BE2C (cell line): ENCODE data around the gene GPC1.

Experiments
- DNase-seq: peaks from one replicate; pipeline ENCODE4 v3.0.0-alpha.2; 2020
- H3K27me3 ChIP-seq: fragments of 250-450 bp; sonication (Bioruptor Pico); 2 replicates; pipeline ENCODE4 v1.5.1; 2020; ENCODE audit warnings: mild to moderate bottlenecking
- H3K36me3 ChIP-seq: fragments of 250-450 bp; sonication (Bioruptor Pico); 2 replicates; pipeline ENCODE4 v1.5.1; 2020; ENCODE audit warnings: mild to moderate bottlenecking
- H3K4me1 ChIP-seq: fragments of 250-450 bp; sonication (Bioruptor Pico); 2 replicates; pipeline ENCODE4 v1.5.1; 2020
- H3K4me3 ChIP-seq: 2 replicates; pipeline ENCODE4 v1.5.1; 2011; ENCODE audit warnings: low read depth, low read length
- H3K9me3 ChIP-seq: fragments of 250-450 bp; sonication (Bioruptor Pico); 2 replicates; pipeline ENCODE4 v1.5.1; 2020
- TF ChIP-seq, protein P1 (sequence below): IDR thresholded peaks from 2 replicates; pipeline ENCODE4 v1.5.1; 2012; ENCODE audit warnings: mild to moderate bottlenecking, low read depth, low read length

Gene GPC1

DNA sequence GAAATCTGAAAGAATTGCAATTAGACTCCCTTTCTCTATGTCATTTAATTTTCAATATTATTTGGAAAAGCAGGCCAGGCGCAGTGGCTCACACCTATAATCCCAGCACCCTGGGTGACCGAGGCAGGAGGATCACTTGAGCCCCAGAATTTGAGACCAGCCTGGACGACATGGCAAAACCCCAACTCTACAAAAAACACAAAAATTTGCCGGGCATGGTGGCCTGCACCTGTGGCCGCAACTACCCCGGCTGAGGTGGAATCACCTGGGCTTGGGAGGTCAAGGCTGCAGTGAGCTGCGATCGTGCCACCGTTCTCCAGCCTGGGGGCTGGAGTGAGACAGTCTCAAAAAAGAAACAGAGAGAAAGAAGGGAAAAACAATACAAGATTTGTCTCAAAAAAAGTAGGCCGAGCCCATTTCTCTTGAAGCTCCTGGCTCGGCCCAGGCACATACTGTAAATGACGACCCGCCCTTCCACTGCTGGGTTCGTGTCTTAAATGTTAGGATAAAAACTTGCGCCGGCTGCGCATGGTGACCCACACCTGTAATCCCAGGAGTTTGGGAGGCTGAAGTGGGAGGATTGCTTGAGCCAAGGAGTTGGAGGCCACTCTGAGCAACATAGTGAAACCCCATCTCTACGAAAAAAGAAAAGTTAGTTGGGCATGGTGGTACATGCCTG, 31.1 kb upstream of the GPC1 start:
- Histone ChIP-seq H3K4me1 (no peaks in the 10 kb centered on the region; the same call in 1 of the 2 replicates), H3K36me3 (no peaks in the 10 kb centered on the region), H3K9me3 (no peaks in the 10 kb centered on the region), H3K27me3 (no peaks in the 10 kb centered on the region), H3K4me3 (no peak overlapping the region)
- TF ChIP-seq, protein P1, sequence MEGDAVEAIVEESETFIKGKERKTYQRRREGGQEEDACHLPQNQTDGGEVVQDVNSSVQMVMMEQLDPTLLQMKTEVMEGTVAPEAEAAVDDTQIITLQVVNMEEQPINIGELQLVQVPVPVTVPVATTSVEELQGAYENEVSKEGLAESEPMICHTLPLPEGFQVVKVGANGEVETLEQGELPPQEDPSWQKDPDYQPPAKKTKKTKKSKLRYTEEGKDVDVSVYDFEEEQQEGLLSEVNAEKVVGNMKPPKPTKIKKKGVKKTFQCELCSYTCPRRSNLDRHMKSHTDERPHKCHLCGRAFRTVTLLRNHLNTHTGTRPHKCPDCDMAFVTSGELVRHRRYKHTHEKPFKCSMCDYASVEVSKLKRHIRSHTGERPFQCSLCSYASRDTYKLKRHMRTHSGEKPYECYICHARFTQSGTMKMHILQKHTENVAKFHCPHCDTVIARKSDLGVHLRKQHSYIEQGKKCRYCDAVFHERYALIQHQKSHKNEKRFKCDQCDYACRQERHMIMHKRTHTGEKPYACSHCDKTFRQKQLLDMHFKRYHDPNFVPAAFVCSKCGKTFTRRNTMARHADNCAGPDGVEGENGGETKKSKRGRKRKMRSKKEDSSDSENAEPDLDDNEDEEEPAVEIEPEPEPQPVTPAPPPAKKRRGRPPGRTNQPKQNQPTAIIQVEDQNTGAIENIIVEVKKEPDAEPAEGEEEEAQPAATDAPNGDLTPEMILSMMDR, result no peak
- no peak for DNase-seq

DNA sequence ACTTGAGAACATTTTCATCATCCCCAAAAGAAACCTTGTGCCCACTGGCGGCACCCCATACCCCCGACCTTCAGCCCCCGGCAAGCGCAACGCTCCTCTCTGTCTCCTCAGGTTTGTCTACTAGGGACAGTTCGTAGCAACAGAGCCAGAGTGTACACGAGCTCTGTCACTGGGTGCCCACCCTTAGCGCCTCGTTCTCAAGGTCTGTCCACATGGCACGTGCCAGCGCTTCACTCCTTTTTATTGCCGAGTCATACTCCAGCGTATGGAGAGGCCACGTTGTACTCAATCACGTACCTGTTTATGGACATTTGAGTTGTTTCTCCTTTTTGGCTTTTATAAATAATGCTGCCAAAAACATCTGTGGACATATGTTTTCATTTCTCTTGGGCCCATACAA, 30.3 kb upstream of the GPC1 start:
- H3K4me3 ChIP-seq, result no peak overlapping the region
- TF ChIP-seq, protein P1, result no peak
- no peaks in the 10 kb centered on the region for H3K9me3 ChIP-seq
- H3K4me1 ChIP-seq, result no peaks in the 10 kb centered on the region; the same call in 1 of the 2 replicates
- no peak for DNase-seq
- H3K36me3 ChIP-seq, result no peaks in the 10 kb centered on the region
- H3K27me3 ChIP-seq, result no peaks in the 10 kb centered on the region

DNA sequence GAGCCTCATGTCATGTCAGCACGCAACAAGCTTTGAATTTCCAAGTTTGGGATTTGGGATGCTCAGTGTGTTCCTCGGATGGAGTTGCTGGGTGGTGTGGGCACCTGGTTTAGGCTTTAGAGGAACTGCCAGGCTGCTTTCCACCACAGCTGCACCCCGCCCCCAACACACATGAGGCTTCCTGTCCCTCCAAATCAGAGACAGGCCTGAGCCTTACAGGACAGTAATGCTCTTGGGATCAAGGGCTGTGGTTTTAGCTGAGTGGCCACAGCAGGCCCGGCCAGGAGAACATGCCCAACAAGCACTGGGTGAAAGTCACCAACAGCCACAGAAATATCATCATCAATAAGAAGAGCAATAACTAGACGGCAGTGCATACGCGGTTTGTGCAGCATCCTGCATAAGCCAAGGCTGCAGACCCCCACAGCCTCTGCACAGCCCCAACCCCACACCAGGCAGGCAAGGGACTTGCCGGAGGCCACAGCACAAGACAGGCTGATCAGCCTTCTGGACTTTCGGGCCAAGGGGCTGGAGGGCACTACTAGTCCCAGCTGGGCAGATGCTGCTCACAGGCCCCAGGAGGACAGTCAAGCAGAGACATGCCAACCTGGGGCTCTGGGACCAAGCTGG, 29.7 kb upstream of the GPC1 start:
- H3K4me1 ChIP-seq, result no peaks in the 10 kb centered on the region
- no peaks in the 10 kb centered on the region for H3K27me3 ChIP-seq
- no peak overlapping the region for H3K4me3 ChIP-seq
- no peaks in the 10 kb centered on the region for H3K36me3 ChIP-seq
- no peaks in the 10 kb centered on the region for H3K9me3 ChIP-seq
- TF ChIP-seq, protein P1, result no peak
- DNase-seq, result no peak

DNA sequence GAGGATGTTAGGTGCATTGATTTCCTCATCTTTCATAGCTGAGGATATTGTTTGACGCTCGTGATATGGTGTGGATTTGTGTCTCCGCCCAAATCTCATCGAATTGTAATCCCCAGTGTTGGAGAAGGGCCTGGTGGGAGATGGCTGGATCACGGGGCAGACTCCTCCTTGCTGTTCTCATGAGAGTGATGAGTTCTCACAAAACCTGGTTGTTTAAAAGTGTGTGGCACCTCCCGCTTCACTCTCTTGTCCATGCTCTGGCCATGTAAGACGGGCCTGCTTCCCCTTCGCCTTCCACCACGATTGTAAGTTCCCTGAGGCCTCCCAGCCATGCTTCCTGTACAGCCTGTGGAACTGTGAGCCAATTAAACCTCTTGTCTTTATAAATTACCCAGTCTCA, 28.4 kb upstream of the GPC1 start:
- Histone ChIP-seq H3K4me1 (no peaks in the 10 kb centered on the region), H3K36me3 (no peaks in the 10 kb centered on the region), H3K9me3 (no peaks in the 10 kb centered on the region), H3K27me3 (no peaks in the 10 kb centered on the region), H3K4me3 (no peak overlapping the region)
- no peak for DNase-seq
- TF ChIP-seq, protein P1, result no peak

DNA sequence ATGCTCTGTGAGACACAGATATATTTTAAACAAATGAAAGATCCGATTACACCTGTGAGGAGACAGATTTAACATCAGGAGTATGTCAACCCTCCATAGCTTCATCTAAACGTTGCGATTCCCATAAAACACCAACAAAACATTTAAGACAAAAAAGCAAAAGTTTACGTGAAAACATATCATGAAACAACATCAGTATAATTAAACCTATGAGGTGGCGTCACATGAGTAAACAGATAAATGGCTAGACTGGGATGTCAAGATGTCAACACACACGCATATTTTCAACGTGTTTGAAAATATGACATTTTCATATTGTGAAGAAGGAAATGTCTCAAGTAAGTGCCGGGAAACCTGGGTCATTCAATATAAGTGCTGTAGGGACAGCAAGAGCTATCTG, 25.5 kb upstream of the GPC1 start:
- DNase-seq, result no peak
- Histone ChIP-seq H3K36me3 (no peaks in the 10 kb centered on the region), H3K27me3 (no peaks in the 10 kb centered on the region), H3K4me3 (no peak overlapping the region), H3K9me3 (no peaks in the 10 kb centered on the region), H3K4me1 (no peaks in the 10 kb centered on the region)
- TF ChIP-seq, protein P1, result no peak

DNA sequence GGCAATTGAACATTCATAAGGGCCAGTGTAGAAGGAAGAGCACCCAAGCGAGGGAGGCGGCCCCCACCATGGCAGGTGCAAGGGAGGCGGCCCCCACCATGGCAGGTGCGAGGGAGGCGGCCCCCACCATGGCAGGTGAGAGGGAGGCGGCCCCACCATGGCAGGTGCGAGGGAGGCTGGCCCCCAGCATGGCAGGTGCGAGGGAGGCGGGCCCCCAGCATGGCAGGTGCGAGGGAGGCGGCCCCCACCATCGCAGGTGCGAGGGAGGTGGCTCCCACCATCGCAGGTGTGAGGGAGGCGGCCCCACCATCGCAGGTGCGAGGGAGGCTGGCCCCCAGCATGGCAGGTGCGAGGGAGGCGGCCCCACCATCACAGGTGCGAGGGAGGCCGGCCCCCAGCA, 24.7 kb upstream of the GPC1 start:
- DNase-seq, result no peak
- H3K9me3 ChIP-seq, result no peaks in the 10 kb centered on the region
- H3K27me3 ChIP-seq, result no peaks in the 10 kb centered on the region
- TF ChIP-seq, protein P1, result no peak
- no peaks in the 10 kb centered on the region for H3K36me3 ChIP-seq
- no peak overlapping the region for H3K4me3 ChIP-seq
- no peaks in the 10 kb centered on the region for H3K4me1 ChIP-seq
